WI38 (cell line): Measurements from ENCODE around the gene KNDC1.

Experiments used
- H3K4me3 ChIP-seq: 2 replicates; pipeline ENCODE4 v1.5.1; 2011; ENCODE audit warnings: low read depth, mild to moderate bottlenecking, control low read depth, low read length
- TF ChIP-seq, protein P1 (sequence below): IDR thresholded peaks from 2 replicates; pipeline ENCODE4 v1.5.1; 2012; ENCODE audit warnings: low read depth, mild to moderate bottlenecking, control low read depth, low read length

KNDC1 gene

DNA sequence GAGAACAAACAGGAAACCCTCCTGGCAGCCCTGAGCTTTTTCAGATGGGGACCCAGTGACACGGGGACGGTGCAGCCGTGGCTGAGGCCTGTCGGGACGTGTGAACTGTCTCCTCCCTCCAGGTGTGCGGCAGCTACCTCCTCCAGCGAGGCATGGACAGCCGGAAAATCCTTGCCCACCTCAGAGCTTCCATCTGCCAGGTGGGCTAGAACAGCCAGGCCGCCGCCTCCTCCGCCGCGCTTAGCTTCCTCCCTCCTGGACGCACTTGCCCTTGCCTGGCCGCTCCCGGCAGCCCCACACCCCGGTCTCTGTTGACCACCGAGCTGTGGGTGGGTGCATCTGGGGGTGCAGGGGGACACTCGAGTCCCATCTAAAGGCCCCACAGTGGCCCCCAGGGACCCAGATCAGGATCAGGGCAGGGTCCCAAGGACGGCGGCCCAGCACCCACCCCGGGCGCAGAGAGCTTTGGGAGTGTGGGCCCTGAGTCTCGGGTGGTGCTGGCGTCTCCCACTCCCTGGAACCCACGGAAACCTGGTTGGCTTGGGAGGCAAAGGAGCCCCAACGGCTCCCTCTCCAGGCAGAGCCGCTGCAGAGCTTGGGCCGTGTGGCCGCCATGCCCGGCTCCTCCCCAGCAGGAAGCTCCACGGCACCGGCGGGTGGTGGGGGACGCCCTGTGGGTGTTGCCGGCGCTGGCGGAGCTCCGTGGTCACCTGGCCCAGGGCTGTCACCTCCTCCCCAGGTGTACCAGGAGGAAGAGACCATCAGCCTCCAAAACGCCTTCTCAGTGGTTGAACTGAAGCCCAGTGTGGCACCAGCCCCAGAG is 37.1 kb downstream of the KNDC1 start:
- TF ChIP-seq, protein P1, sequence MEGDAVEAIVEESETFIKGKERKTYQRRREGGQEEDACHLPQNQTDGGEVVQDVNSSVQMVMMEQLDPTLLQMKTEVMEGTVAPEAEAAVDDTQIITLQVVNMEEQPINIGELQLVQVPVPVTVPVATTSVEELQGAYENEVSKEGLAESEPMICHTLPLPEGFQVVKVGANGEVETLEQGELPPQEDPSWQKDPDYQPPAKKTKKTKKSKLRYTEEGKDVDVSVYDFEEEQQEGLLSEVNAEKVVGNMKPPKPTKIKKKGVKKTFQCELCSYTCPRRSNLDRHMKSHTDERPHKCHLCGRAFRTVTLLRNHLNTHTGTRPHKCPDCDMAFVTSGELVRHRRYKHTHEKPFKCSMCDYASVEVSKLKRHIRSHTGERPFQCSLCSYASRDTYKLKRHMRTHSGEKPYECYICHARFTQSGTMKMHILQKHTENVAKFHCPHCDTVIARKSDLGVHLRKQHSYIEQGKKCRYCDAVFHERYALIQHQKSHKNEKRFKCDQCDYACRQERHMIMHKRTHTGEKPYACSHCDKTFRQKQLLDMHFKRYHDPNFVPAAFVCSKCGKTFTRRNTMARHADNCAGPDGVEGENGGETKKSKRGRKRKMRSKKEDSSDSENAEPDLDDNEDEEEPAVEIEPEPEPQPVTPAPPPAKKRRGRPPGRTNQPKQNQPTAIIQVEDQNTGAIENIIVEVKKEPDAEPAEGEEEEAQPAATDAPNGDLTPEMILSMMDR: no peak
- H3K4me3 ChIP-seq: no peak overlapping the region

DNA sequence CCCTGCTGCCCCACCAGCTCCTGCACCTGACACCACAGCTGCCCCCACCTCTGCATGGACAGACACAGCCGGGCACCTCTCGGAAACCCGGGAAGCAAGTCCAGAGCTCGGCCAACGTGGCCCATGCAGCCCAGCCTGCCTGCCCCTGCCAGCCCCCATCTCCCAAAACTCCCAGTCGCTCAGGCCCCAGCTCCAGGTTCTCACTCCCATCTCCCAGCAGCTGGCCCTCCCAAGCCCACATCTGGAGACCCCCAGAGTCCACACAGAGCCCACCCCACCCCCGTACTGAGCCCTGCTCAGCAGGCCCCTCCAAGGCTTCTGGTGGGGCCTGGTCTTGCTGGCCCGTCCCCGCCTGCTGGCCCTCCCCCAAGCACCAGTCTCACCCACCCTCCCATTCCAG is 37.8 kb downstream of the KNDC1 start:
- H3K4me3 ChIP-seq: no peak overlapping the region
- TF ChIP-seq, protein P1: no peak

DNA sequence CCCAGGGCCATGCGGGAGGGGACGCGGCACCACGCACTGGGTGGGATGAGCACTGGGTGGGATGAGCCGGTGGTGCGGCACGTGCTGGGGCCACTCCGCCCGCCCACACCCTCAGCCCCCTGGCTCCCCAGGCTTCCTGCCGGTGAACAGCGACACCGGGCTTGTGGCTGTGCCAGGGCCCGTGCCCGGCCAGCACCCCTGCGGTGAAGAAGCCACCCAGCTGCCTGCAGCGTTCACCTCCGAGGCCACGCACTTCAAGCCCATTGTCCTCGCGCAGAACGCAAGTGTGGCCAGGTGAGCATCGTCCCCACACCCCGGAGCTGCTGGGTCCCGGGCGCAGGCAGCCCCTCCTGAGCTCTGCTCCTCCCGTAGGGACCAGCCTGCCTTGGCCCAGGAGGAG is 38.2 kb downstream of the KNDC1 start:
- TF ChIP-seq, protein P1: no peak

DNA sequence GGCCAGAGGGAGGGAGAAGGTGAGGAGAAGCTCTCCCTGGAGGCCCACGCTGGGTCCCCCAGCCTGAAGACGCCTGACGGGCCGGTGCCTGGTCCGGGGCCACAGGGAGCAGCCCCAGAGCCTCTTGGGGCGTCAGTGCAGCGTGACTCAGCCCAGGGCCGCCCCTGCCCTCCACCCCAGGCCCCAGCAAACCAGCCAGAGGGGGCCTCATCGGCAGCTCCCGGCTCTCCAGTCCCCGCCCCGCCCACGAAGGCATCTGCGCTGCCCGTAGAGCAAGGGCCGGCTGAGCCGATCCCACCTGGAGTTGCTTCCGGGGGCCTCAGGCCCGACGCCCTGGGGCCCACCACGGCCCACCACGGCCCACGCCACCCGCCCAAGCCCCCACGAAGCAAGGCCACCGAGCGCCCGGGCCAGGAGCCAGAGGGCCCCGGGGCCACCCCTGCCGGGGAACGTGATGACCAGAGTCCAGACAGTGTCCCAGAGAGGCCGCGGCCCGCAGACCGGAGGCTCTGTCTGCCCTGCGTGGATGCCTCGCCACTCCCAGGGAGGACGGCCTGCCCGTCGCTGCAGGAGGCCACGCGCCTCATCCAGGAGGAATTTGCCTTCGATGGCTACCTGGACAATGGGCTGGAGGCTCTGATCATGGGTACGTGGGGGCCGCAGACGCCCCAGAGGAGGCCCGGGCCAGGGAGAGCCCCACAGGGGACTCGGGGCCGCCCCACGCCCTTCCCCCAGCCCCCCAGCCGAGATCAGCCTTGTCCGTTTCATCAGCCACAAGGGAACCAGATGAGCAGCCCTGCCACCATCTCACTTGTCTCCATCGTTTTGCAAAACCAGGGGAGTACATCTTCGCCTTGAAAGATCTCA is 38.8 kb downstream of the KNDC1 start:
- H3K4me3 ChIP-seq: no peak overlapping the region
- TF ChIP-seq, protein P1: no peak

More for the DNA sequence above, 38.2 kb downstream of the KNDC1 start:
- no peak overlapping the region for H3K4me3 ChIP-seq

DNA sequence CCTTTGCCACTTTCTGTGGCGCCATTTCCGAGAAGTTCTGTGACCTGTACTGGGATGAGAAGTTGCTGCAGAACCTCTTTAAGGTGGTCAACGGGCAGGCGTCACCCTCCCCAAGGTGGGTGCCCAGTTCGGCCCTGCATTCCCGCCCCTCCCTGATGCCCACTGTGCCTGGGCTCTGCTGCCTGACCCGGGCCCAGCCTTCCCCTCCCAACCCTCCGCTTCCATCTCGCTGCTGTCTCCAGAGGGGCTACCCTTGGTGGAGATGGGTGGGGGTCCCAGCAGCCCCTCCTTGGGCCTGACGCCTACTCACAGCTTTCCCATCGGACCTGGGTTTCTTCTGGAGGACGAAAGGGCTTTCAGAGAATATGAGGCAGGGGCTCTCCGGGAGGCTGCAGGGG is 39.5 kb downstream of the KNDC1 start:
- no peak overlapping the region for H3K4me3 ChIP-seq
- TF ChIP-seq, protein P1: no peak

DNA sequence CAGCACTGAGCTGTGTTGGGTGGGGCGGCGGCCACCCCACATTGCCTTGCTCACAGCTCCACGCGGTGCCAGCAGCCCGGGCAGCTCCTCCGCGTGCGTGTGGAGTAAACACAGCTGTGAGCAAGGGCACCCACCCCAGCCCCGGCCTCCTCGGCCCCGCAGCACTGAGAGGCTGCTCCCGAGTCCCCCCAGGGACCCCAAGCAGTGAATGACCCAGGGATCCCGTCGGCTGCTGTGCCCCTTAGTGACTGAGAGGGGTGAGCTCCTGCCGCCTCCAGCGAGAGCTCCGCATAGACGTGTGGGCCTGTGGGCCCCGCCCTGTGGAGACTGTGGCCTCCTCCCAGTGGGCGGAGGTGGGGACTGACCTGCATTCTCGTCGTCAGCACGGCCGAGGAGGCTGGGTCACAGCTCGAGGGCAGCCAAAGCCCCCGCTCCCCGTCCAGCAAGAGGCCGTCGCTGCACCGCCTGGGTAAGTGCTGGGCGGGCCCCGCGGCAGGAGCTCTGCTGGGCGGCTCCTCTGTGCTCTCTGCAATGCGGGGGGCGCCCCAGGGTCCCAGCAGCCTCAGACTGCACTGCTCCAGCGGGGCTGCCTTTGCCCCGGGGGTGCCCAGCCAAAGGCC is 40.1 kb downstream of the KNDC1 start:
- no peak overlapping the region for H3K4me3 ChIP-seq
- TF ChIP-seq, protein P1: no peak
